ENCODE results near the gene GJB5. TPM values are rescaled to one million over a fixed set of nuclear protein-coding genes. Genes with fewer than 3 reads are reported as not detected.

GJB5 gene
- total RNA-seq, 1 donor from 2014 or later = not detected

- DNase-seq (ENCODE audit: low read depth, low spot score) = no peak
- peaks cover 25% of the 10 kb centered on the region for H3K4me1 Mint-ChIP-seq
- H3K4me3 Mint-ChIP-seq = no peak overlapping the region
- no peak for TF ChIP-seq CTCF (conservative IDR thresholded peaks at IDR 0.05)
- H3K9me3 Mint-ChIP-seq = peaks cover 4% of the 10 kb centered on the region
- no peak overlapping the region for H3K27ac Mint-ChIP-seq (ENCODE audit: unreplicated experiment)
- peaks cover 8% of the 10 kb centered on the region for H3K27me3 Mint-ChIP-seq (ENCODE audit: low read depth)
- H3K36me3 Mint-ChIP-seq (ENCODE audit: low read depth) = peaks cover 2% of the 10 kb centered on the region
Measured at GRCh38 chr1:34800214-34800613, 45.4 kb downstream of the GJB5 start.

DNA sequence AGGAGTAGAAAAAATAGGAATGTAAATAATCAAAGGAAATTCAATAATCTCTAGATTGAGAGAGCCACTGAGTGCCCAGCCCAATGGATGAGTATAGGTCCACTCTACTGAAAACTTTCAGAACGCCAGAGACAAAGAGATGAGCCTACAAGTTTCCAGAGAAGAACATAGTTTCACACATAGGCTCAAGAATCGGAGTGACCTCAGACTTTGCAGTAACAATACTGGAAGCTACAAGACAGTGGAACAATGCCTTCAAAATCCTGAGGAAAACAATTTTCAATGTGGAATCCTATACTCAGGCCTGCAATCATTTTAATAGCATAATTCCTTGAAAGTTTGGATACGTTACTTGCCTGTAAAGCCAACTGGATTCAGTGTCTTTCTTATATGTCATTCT is 48.9 kb downstream of the GJB5 start:
- no peak overlapping the region for H3K4me3 Mint-ChIP-seq
- no peaks in the 10 kb centered on the region for H3K27me3 Mint-ChIP-seq (ENCODE audit: low read depth)
- peaks cover 2% of the 10 kb centered on the region for H3K36me3 Mint-ChIP-seq (ENCODE audit: low read depth)
- no peak overlapping the region for H3K27ac Mint-ChIP-seq (ENCODE audit: unreplicated experiment)
- H3K4me1 Mint-ChIP-seq = no peaks in the 10 kb centered on the region
- no peak for DNase-seq (ENCODE audit: low read depth, low spot score)
- peaks cover 4% of the 10 kb centered on the region for H3K9me3 Mint-ChIP-seq
- TF ChIP-seq CTCF (conservative IDR thresholded peaks at IDR 0.05) = no peak

- DNase-seq (ENCODE audit: low read depth, low spot score) = no peak
- Mint-ChIP-seq H3K9me3 (peaks cover 4% of the 10 kb centered on the region), H3K27me3 (ENCODE audit: low read depth) (no peaks in the 10 kb centered on the region), H3K27ac (ENCODE audit: unreplicated experiment) (no peak overlapping the region), H3K4me1 (no peaks in the 10 kb centered on the region), H3K4me3 (no peak overlapping the region), H3K36me3 (ENCODE audit: low read depth) (no peaks in the 10 kb centered on the region)
- TF ChIP-seq CTCF (conservative IDR thresholded peaks at IDR 0.05) = no peak
Measured at GRCh38 chr1:34806396-34806795, 51.5 kb downstream of the GJB5 start.

Other genes with a start within 250 kb of the GJB5 start
- not detected in 2 replicates for gene GJB4, start 4.7 kb downstream of the GJB5 start, total RNA-seq
- not detected in 2 replicates for gene GJB3, start 26.2 kb downstream of the GJB5 start, total RNA-seq
- gene GJA4, start 38.0 kb downstream of the GJB5 start, total RNA-seq = 20.2 and 22.3 TPM in 2 replicates
- 43.2 and 45.4 TPM in 2 replicates for gene SMIM12, start 104.7 kb downstream of the GJB5 start, total RNA-seq
- 4.7 and 5.0 TPM in 2 replicates for gene DLGAP3, start 174.6 kb downstream of the GJB5 start, total RNA-seq
- gene TMEM35B, start 230.3 kb downstream of the GJB5 start, total RNA-seq = 3.6 and 3.9 TPM in 2 replicates

Data from neural crest cell (in vitro differentiated cells).